GM13976 (cell line): ENCODE measurements around the gene PGC.

Experiments
- DNase-seq: peaks from one replicate; pipeline ENCODE4 v3.0.0; 2012; ENCODE audit warnings: low spot score
- in situ Hi-C: fragments of 300-500 bp; cut with MboI; formaldehyde crosslinking; loops from one replicate; pipeline ENCODE4 v1.12.0; 2022; ENCODE audit warnings: low sequenced_read_pairs, mixed read lengths, inconsistent platforms; ENCODE audit not compliant: unreplicated experiment
- TF ChIP-seq, protein P1 (sequence below): IDR thresholded peaks from 2 replicates; pipeline ENCODE4 v1.5.1; 2012; ENCODE audit warnings: borderline replicate concordance, mild to moderate bottlenecking; ENCODE audit not compliant: insufficient read depth; ENCODE audit errors: extremely low read depth, missing control alignments, control extremely low read depth

PGC gene

DNA sequence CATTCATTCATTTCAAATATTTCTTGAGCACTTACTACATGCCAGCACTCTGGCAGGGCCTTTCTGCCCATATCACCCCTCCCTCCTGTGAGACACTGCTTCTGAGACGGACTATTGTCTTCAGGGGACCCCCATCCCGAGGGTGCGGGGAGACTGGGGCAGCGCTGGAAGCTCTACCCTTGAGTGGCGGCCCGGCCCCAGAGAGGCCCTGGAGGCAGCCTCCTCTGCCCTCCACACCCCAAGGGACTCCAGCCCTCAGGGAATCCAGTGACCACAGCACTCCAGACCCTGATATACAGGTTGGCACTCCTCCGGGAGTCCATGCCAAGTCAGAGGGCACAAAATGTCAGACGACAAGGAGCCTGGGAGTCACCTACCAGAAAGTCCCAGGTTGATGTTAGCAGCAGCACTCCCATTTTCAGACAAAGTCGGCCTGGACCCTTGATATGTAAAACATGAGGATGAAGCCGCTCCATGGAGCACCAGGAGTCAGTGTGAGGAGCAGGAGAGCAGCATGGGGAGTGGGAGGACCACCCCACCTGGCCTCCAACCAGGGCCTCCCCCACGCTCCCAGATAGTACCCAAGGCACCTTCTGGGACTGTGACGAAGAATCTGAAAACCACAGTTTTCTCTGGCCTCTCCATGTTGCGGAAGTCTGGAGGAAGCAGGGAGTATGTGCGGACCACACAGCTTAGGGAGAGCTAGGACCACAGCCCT lies 32.5 kb downstream of the PGC start:
- TF ChIP-seq, protein P1, sequence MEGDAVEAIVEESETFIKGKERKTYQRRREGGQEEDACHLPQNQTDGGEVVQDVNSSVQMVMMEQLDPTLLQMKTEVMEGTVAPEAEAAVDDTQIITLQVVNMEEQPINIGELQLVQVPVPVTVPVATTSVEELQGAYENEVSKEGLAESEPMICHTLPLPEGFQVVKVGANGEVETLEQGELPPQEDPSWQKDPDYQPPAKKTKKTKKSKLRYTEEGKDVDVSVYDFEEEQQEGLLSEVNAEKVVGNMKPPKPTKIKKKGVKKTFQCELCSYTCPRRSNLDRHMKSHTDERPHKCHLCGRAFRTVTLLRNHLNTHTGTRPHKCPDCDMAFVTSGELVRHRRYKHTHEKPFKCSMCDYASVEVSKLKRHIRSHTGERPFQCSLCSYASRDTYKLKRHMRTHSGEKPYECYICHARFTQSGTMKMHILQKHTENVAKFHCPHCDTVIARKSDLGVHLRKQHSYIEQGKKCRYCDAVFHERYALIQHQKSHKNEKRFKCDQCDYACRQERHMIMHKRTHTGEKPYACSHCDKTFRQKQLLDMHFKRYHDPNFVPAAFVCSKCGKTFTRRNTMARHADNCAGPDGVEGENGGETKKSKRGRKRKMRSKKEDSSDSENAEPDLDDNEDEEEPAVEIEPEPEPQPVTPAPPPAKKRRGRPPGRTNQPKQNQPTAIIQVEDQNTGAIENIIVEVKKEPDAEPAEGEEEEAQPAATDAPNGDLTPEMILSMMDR = no peak
- DNase-seq = no peak

DNA sequence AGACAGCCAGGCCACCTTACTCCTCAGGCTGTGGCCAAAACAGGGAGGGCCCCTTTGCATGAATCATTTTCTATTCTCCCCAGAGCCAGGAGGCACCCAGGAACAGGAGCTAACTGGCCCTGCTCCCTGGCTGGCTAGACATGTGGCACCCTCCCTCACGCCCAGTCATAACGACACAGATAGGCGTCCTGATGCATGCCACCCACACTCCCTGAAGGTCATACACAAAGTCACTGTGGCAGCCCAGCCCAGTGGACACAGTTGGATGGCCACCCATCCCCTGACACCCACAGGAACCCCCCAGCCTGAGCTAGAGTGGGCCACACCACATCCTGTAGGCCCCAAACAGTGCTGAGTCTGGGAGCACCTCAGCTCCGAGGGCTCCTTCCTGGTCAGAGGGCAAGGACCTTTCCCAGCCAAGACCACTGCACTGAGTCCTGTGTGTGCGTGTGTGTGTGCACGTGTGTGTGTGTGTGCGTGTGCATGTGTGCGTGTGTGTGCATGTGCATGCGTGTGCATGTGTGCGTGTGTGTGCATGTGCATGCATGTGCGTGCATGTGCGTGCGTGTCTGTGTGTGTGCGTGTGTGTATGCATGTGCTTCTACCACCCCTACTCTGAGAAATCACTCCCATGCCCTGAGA lies 33.4 kb downstream of the PGC start:
- in situ Hi-C loops = no loop called here
- peak; percentile 75 for DNase-seq
- TF ChIP-seq, protein P1 = no peak

More for the DNA sequence above, 32.5 kb downstream of the PGC start:
- in situ Hi-C loops = no loop called here

DNA sequence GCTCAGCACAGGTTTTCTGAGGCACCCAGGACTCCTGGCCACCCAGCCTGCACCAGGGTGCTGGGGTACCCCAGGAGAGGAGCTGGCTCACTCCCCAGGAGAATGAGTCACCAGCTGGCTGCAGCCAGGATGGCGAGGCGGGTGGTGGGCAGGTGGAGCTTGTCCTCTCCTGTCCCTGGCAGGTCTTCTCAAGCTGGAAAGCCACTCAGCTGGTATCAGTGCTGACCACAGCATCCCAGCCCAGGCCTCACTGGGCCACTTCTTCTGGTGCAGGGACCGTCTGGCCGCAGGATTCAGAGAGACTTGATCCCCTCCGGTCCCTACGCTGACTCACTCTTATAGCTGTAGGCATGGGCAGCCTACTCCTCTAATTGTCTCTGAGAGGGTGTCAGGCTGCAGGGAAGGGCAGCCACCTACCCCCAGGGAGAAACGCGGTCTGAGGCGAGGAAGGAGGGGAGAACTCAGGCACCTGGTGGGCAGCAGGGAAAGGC lies 34.0 kb downstream of the PGC start:
- TF ChIP-seq, protein P1 = no peak
- in situ Hi-C loops = no loop called here
- no peak for DNase-seq

DNA sequence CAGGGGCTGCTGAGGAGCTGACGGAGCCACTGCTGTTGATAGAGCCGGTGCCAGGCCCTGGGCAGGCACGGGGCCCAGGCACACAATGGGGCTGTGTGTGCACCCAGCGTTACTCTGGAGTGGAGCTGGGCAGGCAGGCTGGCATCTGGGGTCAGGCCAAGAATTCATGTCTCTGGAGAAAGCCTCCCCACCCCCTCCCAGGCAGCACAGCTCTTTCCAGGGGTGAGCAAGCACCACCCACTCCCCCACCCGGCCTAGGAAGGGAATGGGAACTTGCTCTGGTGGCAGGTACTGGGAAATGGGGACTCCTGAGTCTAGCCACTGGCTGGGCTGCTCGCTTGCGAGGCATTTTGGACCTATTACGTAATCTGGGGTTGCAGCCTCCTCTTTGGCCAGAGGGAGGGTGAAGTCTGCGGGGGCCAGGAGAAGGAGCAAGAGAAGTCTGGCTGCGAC lies 34.5 kb downstream of the PGC start:
- TF ChIP-seq, protein P1 = no peak
- in situ Hi-C loops = no loop called here
- no peak for DNase-seq

DNA sequence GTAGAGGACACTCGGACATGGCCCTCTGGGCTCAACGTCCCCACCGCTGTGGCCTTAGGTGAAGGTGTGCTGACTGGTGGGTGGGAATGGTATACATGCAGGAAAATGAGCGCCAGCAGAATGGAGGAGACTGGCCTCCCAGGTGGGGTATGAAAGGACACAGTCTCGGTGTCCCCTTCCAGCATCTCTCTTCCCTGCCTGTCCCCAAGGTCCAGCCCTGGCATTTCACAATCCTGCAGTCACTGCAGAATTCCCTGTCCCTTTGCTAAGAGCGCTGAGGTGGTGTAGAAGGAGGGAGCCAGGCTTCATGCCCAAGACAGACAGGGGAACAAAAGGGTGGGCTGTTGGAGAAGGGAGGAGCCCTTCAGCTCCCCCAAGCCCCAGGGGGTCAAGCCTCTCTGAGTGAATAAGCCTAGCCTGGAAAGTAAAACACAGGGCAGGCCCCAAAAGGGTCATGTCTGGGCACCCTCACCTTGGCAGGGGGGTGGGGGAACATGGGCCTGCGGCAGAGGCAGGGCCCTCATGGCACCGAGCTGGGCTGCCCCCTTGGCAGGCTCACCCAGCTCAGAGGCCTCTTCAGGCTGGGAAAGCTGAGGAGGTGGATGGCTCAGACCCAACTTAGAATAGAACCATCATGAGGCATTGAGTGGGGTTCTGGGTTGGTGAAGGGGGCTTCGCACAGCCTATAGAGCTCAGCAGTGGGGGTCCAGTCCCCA lies 35.7 kb downstream of the PGC start:
- TF ChIP-seq, protein P1 = no peak
- in situ Hi-C loops = no loop called here
- DNase-seq = no peak

DNA sequence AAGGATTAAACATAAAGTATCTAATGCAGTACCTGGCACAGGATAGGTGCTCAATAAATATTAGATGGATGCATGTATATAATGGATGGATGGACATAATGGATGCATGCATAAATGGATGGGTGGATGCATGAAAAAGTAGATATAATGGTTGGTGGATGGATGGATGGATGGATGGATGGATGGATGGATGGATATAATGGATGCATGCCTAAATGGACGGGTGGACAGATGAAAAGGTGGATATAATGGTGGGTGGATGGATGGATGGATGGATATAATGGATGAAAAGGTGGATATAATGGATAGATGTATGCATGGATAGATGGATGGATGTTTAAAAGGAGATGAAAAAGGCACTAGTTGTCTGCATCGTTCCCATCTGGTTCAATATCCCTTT lies 37.8 kb downstream of the PGC start:
- DNase-seq = no peak
- in situ Hi-C loops = no loop called here
- TF ChIP-seq, protein P1 = no peak
